Activated naive CD4-positive, alpha-beta T cell treated with anti-CD3 and anti-CD28 coated beads, Interleukin-2, amount 50 U/mL, for 72 hours (primary cell): ENCODE data around the gene RGSL1. TPM values are rescaled to one million over a fixed set of nuclear protein-coding genes. Genes with fewer than 3 reads are reported as not detected.

Source experiments
- ATAC-seq, 2 donors: fragments of 150-1000 bp; cut with Tn5 transposase; 2 replicates each; pipeline ENCODE4 v1.10.0; 2021; ENCODE audit warnings: mild to moderate bottlenecking in 2 of 2, moderate library complexity in 2 of 2
- DNase-seq, 2 donors: peaks; one replicate each; pipeline ENCODE4 v3.0.0; 2021 to 2022; ENCODE audit warnings: low spot score in 2 of 2
- H3K27ac Mint-ChIP-seq, 2 donors: one replicate each; pipeline ENCODE4 v1.8.0; 2022; ENCODE audit warnings: mild to moderate bottlenecking in 2 of 2, mixed read lengths in 2 of 2
- H3K36me3 Mint-ChIP-seq, 2 donors: one replicate each; pipeline ENCODE4 v1.8.0; 2022; ENCODE audit warnings: mixed read lengths in 2 of 2
- H3K9me3 Mint-ChIP-seq, 2 donors: one replicate each; pipeline ENCODE4 v1.8.0; 2022; ENCODE audit warnings: mixed read lengths in 2 of 2
- total RNA-seq, 2 donors: library from RNA; stranded (reverse); gene quantifications; one replicate each; pipeline ENCODE4 v1.2.3, GENCODE V29; 2022

Gene RGSL1
- total RNA-seq, 2 donors from 2014 or later: not detected

DNA sequence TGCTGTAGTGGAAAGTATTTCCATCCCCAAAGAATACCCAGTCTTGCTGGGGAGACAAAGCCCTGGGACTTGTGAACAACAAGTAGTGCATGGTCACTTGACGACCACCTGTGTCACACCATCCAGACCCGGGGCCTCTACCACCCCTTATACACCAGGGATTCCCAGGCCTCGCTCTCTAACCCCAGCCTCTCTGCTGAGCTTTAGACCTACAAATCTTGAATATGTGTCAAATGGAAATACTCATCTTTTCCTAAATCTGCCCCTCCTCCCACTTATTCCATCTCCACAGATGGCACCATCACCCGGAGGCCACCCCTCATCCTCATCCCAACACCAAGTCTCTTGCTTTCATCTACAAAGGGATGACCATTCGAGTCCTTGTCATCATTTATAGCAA lies 140.0 kb downstream of the RGSL1 start:
- DNase-seq (no peak), ATAC-seq (no peak)
- peaks cover 8 to 13% of the 10 kb centered on the region in 2 donors for H3K36me3 Mint-ChIP-seq
- H3K27ac Mint-ChIP-seq: peak overlapping the region in 1 of 2 donors; percentile 92
- H3K9me3 Mint-ChIP-seq: no peaks in the 10 kb centered on the region

DNA sequence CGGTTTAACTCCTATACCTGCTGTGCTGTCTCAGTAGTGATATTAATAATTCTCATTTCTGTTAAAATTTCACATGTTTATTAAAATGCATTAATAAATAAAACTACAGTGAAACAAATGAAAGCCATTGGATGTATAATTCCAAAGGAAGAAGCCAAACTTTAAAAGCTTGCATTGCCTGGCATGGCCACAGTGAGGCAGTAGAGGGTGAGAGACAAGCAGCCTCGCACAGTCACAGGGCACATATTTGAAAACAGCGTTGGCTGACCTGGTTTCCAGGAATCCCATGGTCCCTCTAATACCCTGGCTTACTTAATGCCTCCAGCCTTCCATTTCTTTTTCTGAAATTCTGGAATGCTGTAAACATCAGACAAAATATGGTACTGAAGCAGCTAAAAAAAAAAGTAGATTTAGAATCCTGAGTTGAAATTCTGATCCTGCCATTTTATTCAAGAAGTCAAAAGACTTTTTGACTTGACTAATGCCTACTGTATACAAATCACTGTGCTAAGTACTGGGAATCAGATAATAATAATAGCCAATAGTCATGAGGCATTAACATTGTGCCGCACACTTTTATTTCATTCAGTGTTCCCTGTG lies 145.8 kb downstream of the RGSL1 start:
- no peaks in the 10 kb centered on the region for H3K9me3 Mint-ChIP-seq
- ATAC-seq: peak; percentile 46 to 60
- DNase-seq: peak in 1 of 2 donors; percentile 76
- peak overlapping the region in 1 of 2 donors; percentile 12 for H3K27ac Mint-ChIP-seq
- H3K36me3 Mint-ChIP-seq: peaks cover 10 to 11% of the 10 kb centered on the region in 2 donors

DNA sequence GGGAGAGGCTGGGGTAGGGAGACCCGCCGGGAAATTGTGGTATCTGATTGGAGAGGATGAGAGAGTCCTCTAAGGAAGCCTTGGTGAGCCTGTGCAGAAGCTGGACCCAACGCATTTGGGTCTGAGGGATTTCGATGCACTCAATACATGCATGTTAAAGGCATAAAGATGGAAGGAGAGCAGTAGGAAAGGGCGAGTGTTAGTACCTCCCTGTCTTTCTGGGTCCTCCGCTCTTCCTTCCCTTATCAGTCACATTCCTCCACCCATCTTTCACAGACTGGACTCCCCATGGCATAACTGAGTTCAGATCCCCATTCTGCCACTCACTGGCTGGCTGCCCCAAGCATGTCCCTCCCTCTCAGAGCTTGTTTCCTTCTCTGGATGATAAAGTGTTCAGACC lies 147.0 kb downstream of the RGSL1 start:
- no peak for DNase-seq
- no peak for ATAC-seq
- no peak overlapping the region for H3K27ac Mint-ChIP-seq

DNA sequence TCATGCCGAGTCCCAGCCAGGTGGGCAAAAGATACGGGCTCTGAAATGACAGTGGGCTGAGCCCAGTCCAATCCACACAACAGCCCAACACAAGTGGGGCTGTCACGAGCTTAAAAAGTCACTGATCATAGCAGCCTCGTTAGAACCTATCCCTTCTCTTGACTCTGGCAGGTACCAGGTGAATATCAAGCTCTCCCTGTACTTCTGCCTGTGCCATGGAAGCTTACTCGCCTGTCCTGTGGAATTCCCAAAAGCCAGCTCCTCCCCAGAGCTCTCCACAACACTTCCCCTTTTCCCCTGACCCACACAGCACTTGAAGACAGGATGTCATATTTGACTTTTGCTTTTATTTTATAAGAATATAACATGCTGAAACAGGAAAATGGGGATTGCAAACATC lies 148.3 kb downstream of the RGSL1 start:
- DNase-seq (no peak), ATAC-seq (no peak)
- Mint-ChIP-seq H3K27ac (peak overlapping the region in 1 of 2 donors; percentile 9), H3K36me3 (peaks cover 10 to 11% of the 10 kb centered on the region in 2 donors), H3K9me3 (no peaks in the 10 kb centered on the region)

More for the DNA sequence above, 147.0 kb downstream of the RGSL1 start:
- H3K36me3 Mint-ChIP-seq: peaks cover 10 to 11% of the 10 kb centered on the region in 2 donors
- H3K9me3 Mint-ChIP-seq: no peaks in the 10 kb centered on the region

DNA sequence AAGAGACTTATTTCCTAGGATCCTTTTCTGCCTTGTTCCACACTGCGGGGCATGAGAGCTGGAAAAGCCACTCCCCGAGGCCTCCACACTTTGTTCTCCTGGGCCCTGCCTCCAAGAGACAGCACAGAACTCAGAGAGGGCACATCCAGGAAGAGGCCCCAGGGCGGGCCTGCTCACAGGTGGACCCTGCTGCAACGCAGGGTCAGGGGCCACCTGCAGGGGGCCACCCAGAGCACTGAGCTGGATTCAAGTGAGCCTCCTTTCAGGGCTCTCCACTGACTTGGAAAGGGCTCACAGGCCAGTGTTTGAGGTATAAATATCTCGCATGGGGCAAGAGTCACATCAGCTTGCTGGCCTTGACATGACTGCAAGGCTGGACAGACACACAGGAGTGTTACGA lies 149.4 kb downstream of the RGSL1 start:
- Mint-ChIP-seq H3K36me3 (peaks cover 10 to 11% of the 10 kb centered on the region in 2 donors), H3K27ac (peak overlapping the region; percentile 9 to 24)
- ATAC-seq: no peak

DNA sequence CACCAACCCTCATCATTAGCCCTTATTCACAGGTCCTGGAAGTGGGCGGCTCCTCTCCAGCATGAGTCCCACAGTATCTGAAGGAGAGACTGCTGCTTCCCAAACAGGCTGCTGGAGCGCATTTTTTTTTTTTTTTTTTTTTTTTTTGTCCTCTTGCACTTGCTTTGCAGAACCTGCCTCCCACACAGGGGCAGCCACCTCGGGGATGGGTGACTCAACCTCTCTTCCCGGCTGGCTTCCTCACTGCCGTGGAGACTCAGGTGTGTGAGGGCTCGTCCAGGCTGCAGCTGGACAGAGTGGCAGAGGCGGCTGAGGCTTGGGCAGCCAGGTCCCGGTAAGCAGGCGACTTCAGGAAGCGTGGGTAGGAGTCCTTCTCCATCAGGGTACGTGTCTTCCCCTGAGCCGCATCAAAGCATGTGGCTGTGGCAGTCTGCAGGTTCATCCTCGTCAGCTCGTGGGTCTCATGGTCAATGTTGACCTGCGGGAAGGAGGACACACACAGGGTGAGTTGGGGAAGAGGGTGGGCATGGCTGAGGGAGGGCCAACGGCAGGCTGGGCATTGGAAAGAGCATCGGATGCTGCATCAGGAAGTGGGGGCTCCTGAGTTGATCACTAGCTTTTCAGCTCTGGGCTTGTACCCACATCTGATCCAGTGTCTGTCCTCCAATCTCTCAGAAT lies 150.2 kb downstream of the RGSL1 start:
- peaks cover 10 to 11% of the 10 kb centered on the region in 2 donors for H3K36me3 Mint-ChIP-seq
- H3K9me3 Mint-ChIP-seq: no peaks in the 10 kb centered on the region
- no peak for ATAC-seq
- DNase-seq: no peak
- peak overlapping the region in 1 of 2 donors; percentile 9 for H3K27ac Mint-ChIP-seq

More for the DNA sequence above, 149.4 kb downstream of the RGSL1 start:
- no peaks in the 10 kb centered on the region for H3K9me3 Mint-ChIP-seq
- DNase-seq: peak in 1 of 2 donors; percentile 61

DNA sequence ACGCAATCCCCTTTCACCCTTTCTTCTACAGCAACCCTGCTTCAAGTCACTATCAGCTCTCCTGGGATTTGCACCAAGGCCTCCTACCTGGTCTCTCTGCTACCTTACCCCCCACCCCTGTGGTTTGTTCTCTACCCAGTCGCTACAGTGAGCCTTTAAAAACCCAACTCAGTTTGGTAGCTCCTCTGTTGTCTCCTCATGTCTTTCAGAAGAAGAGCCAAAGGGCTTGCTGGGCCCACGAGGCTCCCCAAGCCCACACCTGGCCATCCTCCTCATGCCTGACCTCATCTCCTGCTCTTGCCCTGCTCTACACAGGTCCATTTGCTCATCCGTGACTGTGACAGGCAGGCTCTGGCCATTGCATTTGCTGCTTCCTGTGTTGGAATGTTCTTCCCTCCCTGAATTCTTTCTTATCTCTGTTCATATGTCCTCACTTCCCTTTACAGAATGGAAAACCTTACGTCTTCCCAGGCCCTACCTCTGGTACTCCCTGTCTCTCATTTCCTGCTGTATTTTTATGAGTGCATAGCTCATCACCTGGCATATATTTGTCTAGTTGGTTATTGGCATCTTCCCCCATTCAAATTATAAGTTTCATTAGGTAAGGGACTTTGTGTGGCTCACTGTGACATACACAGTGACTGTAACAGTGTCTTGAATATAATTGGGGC lies 150.9 kb downstream of the RGSL1 start:
- no peak for ATAC-seq
- Mint-ChIP-seq H3K27ac (no peak overlapping the region), H3K9me3 (no peaks in the 10 kb centered on the region)

DNA sequence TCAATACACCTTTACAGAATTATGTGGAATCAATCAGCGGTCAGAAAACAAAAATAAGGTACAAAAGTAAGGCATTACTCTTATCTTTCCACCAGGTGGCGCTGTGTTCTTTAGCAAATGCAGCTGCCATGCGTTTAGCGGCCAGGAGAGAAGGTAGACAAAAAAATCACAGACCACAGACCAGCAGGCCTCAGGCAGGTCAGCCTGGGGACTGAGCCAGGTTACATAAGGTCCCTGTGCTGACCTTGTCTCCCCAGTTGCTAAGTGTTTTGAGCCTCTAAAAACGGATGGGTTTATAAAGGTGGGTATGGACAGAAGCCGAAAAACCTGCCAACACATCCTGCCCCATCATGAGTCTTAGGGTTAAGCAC lies 151.5 kb downstream of the RGSL1 start:
- H3K36me3 Mint-ChIP-seq: peaks cover 10 to 11% of the 10 kb centered on the region in 2 donors
- no peaks in the 10 kb centered on the region for H3K9me3 Mint-ChIP-seq
- H3K27ac Mint-ChIP-seq: no peak overlapping the region
- ATAC-seq (no peak), DNase-seq (peak in 1 of 2 donors; percentile 81)

More for the DNA sequence above, 150.9 kb downstream of the RGSL1 start:
- peaks cover 10 to 11% of the 10 kb centered on the region in 2 donors for H3K36me3 Mint-ChIP-seq
- no peak for DNase-seq

DNA sequence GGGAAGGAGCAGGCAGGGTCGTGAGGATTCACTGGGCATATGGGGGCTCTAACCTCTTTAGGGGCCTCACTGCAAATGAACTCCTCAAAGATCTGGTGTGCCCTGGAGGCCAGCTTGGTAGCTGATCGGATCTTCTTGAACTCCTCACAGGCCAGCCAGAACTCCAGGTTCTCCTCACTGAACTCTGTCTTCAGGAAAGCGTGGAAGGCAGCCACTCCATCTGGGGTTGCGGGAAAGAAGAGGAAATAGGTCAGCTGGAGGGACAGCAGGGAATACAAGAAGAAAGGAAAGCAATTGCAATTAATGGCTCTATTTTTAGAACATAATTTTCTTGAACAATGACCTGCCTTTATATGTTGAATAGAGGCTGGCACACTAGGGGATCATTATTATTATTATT lies 152.0 kb downstream of the RGSL1 start:
- Mint-ChIP-seq H3K9me3 (no peaks in the 10 kb centered on the region), H3K36me3 (peaks cover 10 to 11% of the 10 kb centered on the region in 2 donors), H3K27ac (no peak overlapping the region)
- ATAC-seq (no peak), DNase-seq (no peak)

DNA sequence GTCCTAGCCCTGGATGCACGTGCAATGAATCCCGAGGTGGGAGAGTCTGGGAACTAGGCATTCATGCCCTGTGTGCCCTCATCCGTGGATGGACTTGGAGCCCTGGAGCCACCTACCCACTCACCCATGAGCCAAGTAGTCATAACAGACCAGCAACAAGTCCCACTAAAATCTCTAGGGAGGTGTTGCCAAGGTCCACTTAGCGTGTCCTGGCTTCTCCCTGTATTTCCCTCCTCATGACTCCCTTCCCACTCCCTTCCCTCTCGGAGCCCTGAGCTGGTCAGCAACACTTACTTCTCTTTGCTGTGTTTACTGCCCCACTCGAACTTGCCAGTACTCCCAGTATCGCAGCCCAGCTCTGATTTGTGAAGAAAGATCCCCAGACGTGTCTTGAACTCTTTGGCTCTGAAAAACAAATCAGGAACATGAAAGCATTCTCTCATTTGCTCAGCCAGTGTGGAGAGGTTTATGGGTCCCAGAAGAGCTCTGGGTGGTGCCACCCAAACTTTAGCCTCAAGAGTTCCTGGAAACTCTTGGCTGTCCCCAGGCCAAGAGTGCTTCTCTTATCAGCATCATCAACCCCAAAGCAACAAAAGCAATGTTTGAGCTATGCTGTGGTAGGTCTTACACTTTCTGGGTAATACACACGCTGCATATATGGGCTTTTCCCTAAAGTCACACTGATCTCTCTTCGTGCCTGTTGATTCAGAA lies 153.1 kb downstream of the RGSL1 start:
- Mint-ChIP-seq H3K27ac (no peak overlapping the region), H3K36me3 (peaks cover 10 to 11% of the 10 kb centered on the region in 2 donors), H3K9me3 (no peaks in the 10 kb centered on the region)
- peak; percentile 11 to 69 for ATAC-seq
- DNase-seq: no peak

DNA sequence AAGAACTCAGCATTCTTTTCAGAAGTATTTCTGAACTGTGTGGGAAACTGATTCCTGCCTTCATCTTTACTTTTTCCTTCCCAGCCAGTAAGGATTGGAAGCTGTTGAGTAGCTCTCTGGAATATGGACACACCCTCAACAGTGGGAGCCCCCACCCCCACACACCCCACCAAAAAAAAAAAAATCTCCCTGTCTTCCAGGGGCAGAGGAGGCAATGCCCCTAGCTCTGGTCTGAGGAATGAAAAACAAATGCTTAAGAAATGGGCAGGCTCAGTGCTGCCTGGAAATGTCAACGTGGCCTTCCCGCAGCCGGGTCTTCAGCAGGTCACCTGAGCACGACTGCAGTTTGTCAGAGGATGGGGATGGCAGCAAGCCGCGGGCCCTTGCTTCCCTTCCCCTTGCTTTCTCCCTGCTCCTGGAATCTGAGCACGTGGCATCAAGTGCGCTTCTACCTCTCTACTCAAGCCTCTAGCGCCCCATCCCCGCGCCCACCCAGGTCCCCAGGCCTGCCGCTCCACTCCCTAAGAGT lies 153.8 kb downstream of the RGSL1 start:
- no peak for DNase-seq
- H3K9me3 Mint-ChIP-seq: no peaks in the 10 kb centered on the region
- no peak overlapping the region for H3K27ac Mint-ChIP-seq

DNA sequence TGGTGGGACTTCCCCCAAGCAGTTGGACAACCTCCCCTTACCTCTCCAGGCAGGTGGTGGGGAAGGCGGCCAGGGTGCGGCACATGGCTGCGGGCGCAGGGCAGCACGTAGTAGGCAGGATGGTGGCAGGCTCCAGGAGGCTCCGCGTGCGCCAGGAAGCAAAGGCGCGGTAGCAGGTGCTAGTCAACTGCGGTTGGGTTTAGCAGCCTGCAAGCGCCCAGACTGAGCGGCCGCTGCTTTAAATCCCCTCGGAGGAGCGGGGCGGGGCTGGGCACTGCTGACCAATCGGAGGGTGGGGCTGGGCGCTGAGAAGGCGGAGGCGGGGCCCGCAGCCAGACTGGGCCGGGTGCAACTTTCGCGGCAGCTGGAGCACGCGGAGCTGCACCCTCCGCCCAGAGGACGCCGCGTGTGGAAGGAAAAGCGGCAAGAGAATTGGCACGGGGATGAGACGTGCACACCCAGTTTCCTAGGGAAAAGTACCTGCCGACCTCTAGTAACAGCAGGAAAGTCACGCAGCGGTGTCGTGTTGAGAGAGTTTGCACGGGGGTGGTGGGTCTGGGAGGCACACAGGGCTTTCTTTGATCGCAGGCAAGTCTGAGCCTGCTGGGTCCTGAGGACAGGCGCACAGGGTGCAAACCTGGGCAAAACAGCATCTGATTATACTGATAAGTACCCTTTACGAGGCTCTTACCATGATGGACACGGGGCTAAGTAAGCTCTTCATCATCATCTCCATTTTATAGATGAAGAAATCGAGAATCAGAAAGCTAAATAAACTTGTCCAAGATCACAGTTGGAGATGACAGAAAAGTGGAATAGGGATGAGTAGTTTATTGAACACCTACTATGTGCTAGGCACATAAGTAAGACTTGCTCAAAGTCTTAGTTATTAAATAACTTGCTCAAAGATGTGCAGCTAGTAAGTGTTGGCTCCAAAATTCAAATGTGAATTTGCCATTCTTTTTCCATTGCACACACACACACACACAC lies 154.5 kb downstream of the RGSL1 start, which contains the start of gene RGS16:
Gene RGS16 (minus strand): TSS at position 215 of the 990 bp plus-strand sequence. CDS start 130 bp downstream, at position 85.
- Mint-ChIP-seq H3K36me3 (peaks cover 5 to 6% of the 10 kb centered on the region in 2 donors), H3K9me3 (no peaks in the 10 kb centered on the region), H3K27ac (no peak within 1 kb of the TSS)
- peak; percentile 93 to 96 for DNase-seq
- ATAC-seq: peak; percentile 87 to 92

More for the DNA sequence above, 153.8 kb downstream of the RGSL1 start:
- ATAC-seq: peak in 1 of 2 donors; percentile 17
- peaks cover 10 to 11% of the 10 kb centered on the region in 2 donors for H3K36me3 Mint-ChIP-seq

DNA sequence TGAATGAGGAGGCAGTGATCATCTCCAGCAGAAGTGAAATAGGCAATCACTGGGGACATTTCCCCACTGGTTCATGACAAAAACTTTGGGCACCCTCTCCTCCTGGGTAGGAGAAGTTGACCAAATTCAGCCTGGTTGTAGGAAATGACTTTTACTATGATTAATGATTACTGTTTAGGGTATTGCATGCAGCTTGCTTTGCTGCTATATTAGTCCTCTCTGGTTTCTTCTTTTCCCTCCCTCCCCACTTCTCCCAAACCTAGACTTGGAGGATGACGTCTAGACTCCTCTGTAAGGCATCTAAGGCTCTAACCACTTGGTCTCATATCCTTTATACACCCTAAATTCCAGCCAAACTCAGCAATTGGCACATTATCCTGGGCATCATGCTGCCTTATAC lies 157.6 kb downstream of the RGSL1 start:
- no peaks in the 10 kb centered on the region for H3K36me3 Mint-ChIP-seq
- no peaks in the 10 kb centered on the region for H3K9me3 Mint-ChIP-seq
- DNase-seq (no peak), ATAC-seq (no peak)
- H3K27ac Mint-ChIP-seq: no peak overlapping the region

DNA sequence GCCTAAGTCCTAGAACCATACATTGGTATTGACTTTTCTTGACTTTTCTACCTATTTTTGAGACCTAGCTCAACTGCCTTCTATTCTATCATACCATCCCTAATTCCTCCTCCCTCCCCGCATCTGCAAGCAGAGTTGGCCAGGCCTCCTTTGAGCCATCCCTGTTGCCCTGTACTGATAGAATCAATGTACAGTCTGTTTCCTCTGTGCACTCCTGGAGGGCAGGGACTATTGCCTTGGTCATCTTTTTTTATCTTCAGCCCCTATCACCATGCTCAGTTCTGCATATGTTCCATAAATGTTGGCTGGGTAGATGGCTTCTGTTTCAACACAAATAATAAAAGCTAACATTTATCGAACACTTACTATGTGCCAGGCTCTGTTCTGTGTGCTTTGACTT lies 158.3 kb downstream of the RGSL1 start:
- Mint-ChIP-seq H3K27ac (no peak overlapping the region), H3K36me3 (no peaks in the 10 kb centered on the region), H3K9me3 (no peaks in the 10 kb centered on the region)
- ATAC-seq (no peak), DNase-seq (no peak)

DNA sequence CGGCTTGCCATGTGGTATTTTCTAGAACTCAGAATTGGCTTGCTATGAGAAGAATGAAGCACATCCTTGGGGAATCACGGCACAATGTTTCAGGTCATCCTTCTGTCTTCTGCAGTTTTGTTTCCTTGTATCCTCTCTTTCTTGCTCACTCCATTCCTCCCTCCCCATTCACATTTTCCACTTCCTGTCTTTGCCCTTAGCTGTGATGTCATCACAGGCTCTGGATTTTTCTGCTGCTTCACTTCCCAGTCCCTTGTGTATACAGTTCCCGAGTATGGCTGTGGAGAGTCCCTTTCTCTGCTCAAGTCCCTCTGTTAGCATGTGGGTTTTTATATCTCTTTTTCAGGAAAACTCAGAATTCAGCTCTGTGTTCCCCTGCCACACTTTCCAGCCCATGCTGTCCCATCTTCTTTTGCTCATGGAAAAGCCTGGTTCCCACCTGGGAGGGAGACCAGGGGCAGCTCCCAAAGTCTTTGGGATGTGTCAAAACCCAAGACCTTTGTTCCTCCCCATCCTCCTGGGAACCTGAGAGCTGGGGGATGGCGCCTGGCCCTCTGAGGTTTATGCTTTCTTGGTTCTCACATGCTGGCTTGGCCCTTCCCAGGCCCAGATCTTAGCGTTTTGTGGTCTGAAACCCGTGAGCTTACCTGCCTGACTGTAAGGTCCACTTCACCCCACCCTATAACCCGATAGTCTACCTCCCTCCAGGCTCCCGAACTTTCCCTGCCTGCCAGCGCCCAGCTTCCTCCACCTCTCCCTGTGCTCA lies 159.1 kb downstream of the RGSL1 start:
- peak overlapping the region in 1 of 2 donors; percentile 3 for H3K27ac Mint-ChIP-seq

More for the DNA sequence above, 159.1 kb downstream of the RGSL1 start:
- Mint-ChIP-seq H3K36me3 (no peaks in the 10 kb centered on the region), H3K9me3 (no peaks in the 10 kb centered on the region)
- no peak for DNase-seq
- no peak for ATAC-seq
